Measurements from ENCODE around the gene ASTN2.
A peak's percentile ranks its signal among the peaks of the same experiment; 100 is the strongest.

The ASTN2 gene

DNA sequence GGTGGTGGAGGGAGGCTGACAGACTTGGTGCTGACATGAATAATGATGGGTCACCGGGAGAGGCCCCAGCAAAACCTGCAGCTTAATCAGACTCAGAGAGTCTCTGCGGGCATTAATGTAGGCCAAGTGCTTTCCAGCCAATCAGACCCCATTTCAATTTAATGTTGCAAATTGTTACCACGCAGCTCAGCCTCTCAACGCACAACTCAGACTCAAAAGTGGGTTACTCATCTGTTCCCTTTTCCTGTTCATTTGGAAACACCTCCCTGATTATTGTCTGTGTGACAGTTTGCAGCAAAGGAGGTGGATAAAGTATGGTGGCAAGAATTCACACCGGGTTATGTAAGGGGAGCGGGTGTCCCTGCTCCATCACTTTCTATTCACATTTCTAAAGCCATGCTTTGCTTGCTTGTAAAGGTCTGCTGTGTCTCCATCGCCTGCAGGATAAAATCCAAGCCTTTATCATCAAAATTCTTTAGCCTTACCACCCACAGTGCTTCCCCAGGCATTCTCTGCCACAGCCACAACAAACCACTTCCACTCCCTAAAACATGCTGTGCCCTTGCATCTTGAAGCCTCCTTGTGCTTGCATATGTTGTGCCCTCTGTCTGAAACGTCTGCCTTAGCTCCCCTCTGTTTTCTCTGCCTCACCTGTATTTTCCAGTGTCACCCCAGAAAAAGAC is 156.5 kb downstream of the ASTN2 start:
- in situ Hi-C loops (cut with MboI; ENCODE audit: low pct_unique_long_range_greater_than_20kb, low sequenced_read_pairs, unreplicated experiment) = no loop called here
- no peak for DNase-seq (ENCODE audit: low spot score)
- TF ChIP-seq CTCF (IDR thresholded peaks at IDR 0.05; ENCODE audit: extremely low read depth, insufficient read depth, missing control alignments) = no peak

- TF ChIP-seq CTCF (IDR thresholded peaks at IDR 0.05; ENCODE audit: extremely low read depth, insufficient read depth, missing control alignments) = no peak
- in situ Hi-C loops (cut with MboI; ENCODE audit: low pct_unique_long_range_greater_than_20kb, low sequenced_read_pairs, unreplicated experiment) = no loop called here
- DNase-seq (ENCODE audit: low spot score) = no peak
These were observed 161.6 kb downstream of the ASTN2 start for GRCh38 chr9:117253261-117253660.

DNA sequence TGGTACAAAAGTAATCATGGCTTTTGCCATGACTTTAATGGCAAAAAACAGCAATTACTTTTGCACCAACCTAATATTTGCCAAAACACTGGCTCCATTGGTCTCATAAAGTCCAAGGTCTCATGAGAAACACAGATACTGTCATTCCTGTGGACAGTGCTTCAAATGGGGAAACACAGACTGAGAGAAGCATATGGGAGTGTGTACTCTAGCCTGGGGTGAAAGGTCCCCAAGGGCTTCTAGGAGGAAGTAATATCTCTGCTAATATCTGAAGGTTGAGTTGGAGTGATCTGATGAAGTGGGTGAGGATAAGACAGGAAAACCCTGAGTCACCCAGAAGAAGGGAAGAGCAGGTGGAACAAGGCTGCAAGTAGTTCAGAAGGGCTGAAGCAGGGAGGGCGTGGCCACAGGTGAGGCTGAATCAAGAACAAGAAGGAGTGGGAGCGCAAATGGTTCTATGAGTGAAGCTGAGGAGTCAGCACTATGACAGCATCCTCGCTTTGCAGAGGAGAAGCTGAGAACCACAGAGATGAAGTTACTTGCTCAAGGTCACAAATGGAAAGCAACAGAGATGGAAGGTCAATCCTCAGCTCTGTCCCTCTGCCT is 164.1 kb downstream of the ASTN2 start:
- in situ Hi-C loops (cut with MboI; ENCODE audit: low pct_unique_long_range_greater_than_20kb, low sequenced_read_pairs, unreplicated experiment) = no loop called here
- TF ChIP-seq CTCF (IDR thresholded peaks at IDR 0.05; ENCODE audit: extremely low read depth, insufficient read depth, missing control alignments) = no peak
- no peak for DNase-seq (ENCODE audit: low spot score)

GRCh38 chr9:117249799-117250198 is 165.1 kb downstream of the ASTN2 start:
- TF ChIP-seq CTCF (IDR thresholded peaks at IDR 0.05; ENCODE audit: extremely low read depth, insufficient read depth, missing control alignments) = no peak
- DNase-seq (ENCODE audit: low spot score) = no peak
- in situ Hi-C loops (cut with MboI; ENCODE audit: low pct_unique_long_range_greater_than_20kb, low sequenced_read_pairs, unreplicated experiment) = no loop called here

- in situ Hi-C loops (cut with MboI; ENCODE audit: low pct_unique_long_range_greater_than_20kb, low sequenced_read_pairs, unreplicated experiment) = no loop called here
- peak; percentile 10 for DNase-seq (ENCODE audit: low spot score)
- TF ChIP-seq CTCF (IDR thresholded peaks at IDR 0.05; ENCODE audit: extremely low read depth, insufficient read depth, missing control alignments) = peak; percentile 41
These were observed 167.6 kb downstream of the ASTN2 start for GRCh38 chr9:117247266-117247665.

- DNase-seq (ENCODE audit: low spot score) = no peak
- in situ Hi-C loops (cut with MboI; ENCODE audit: low pct_unique_long_range_greater_than_20kb, low sequenced_read_pairs, unreplicated experiment) = no loop called here
- no peak for TF ChIP-seq CTCF (IDR thresholded peaks at IDR 0.05; ENCODE audit: extremely low read depth, insufficient read depth, missing control alignments)
These were observed 169.6 kb downstream of the ASTN2 start for GRCh38 chr9:117245175-117245829.

Measured in GM13977 (cell line).